ENCODE results near the gene PCGF3.
"Not testable (repeated sequence)": the region's sequence is repeated elsewhere in the genome, so short reads cannot be mapped to it uniquely, and the experiment has no call there.

Gene PCGF3

DNA sequence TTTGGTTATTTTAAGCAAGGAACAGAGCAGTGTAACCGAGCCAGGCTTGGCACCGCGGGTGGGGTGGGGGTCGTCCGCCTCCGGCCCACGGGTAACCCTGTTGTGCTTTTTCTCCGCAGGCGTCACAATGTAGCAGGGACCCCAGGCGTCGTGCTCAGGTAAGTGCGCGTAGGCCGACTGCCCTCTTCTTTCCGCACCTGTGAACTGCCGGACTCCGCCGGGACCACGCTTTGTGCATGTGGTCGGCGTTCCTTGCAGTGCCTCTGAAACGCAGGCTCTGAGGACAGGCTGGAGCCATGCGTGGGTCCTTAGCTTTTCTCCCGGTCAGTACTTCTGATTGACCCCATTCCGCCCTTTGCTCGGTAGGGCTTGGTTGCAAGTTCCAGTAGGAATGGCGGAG lies 24.9 kb downstream of the PCGF3 start:
- Mint-ChIP-seq H3K4me3 (no peak overlapping the region), H3K27me3 (no peaks in the 10 kb centered on the region), H3K36me3 (peaks cover 2% of the 10 kb centered on the region), H3K4me1 (ENCODE audit: low read depth) (peaks cover 6% of the 10 kb centered on the region), H3K9me3 (ENCODE audit: low read depth) (no peaks in the 10 kb centered on the region), H3K27ac (no peak overlapping the region)

GRCh38 chr4:730946-731904 lies 25.6 kb downstream of the PCGF3 start:
- H3K27me3 Mint-ChIP-seq; H3K36me3 Mint-ChIP-seq; H3K4me1 Mint-ChIP-seq (ENCODE audit: low read depth): not testable (repeated sequence)

GRCh38 chr4:731954-732353 lies 26.3 kb downstream of the PCGF3 start:
- not testable (repeated sequence) for H3K4me1 Mint-ChIP-seq (ENCODE audit: low read depth); H3K9me3 Mint-ChIP-seq (ENCODE audit: low read depth); H3K27ac Mint-ChIP-seq; H3K36me3 Mint-ChIP-seq; H3K4me3 Mint-ChIP-seq; H3K27me3 Mint-ChIP-seq

More at GRCh38 chr4:730946-731904, 25.6 kb downstream of the PCGF3 start:
- not testable (repeated sequence) for H3K27ac Mint-ChIP-seq; H3K4me3 Mint-ChIP-seq; H3K9me3 Mint-ChIP-seq (ENCODE audit: low read depth)

DNA sequence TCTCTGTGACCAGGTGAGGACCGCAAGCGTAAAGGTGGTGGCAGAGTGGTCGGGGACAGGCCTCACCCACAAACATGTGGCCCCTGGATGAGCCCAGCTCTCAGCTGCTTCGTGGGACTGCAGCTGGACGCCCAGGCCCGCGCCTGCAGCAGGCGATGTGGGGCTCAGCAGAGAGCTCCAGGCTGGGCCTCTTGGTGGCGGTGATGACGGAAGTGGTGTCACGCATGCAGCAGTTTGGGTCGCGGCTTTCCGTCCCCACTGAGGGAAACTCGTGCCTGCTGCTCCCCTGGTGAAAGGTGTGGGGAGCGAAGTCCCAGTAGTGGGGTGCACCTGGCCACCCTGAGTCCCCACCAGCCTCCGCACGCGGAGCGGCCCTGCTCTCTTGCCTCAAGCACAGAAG lies 26.9 kb downstream of the PCGF3 start:
- Mint-ChIP-seq H3K27me3 (no peaks in the 10 kb centered on the region), H3K4me1 (ENCODE audit: low read depth) (peaks cover 2% of the 10 kb centered on the region), H3K4me3 (no peak overlapping the region), H3K27ac (no peak overlapping the region), H3K9me3 (ENCODE audit: low read depth) (no peaks in the 10 kb centered on the region), H3K36me3 (peaks cover 2% of the 10 kb centered on the region)

GRCh38 chr4:732911-733630 lies 27.4 kb downstream of the PCGF3 start:
- Mint-ChIP-seq H3K27ac (no peak overlapping the region), H3K4me1 (ENCODE audit: low read depth) (no peaks in the 10 kb centered on the region), H3K36me3 (peaks cover 2% of the 10 kb centered on the region), H3K27me3 (no peaks in the 10 kb centered on the region), H3K4me3 (no peak overlapping the region), H3K9me3 (ENCODE audit: low read depth) (no peaks in the 10 kb centered on the region)

- no peaks in the 10 kb centered on the region for H3K4me1 Mint-ChIP-seq (ENCODE audit: low read depth)
- H3K4me3 Mint-ChIP-seq: no peak overlapping the region
- no peaks in the 10 kb centered on the region for H3K27me3 Mint-ChIP-seq
- H3K27ac Mint-ChIP-seq: no peak overlapping the region
- H3K9me3 Mint-ChIP-seq (ENCODE audit: low read depth): no peaks in the 10 kb centered on the region
- H3K36me3 Mint-ChIP-seq: peaks cover 2% of the 10 kb centered on the region
Observed at GRCh38 chr4:733631-733980, 28.0 kb downstream of the PCGF3 start.

DNA sequence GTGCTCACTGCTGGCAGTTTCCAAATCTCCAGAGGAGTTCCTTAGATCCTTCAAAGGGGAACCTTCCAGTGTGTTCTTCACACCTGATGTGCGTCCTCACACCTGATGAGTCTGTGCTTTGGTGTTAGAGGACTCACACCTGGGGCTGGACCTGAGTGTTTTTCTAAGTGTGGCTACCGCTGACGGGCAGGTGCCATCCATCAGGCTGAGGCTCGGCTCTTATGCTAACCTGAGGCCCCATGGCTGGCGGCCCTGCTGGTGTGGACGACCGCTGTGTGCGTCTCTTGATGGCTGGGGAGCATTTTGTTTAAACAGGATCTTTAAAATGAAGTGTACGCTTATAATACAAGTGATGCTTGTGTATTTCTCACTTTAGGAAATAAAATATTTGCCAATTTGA lies 28.4 kb downstream of the PCGF3 start:
- peaks cover 2% of the 10 kb centered on the region for H3K36me3 Mint-ChIP-seq
- no peak overlapping the region for H3K4me3 Mint-ChIP-seq

DNA sequence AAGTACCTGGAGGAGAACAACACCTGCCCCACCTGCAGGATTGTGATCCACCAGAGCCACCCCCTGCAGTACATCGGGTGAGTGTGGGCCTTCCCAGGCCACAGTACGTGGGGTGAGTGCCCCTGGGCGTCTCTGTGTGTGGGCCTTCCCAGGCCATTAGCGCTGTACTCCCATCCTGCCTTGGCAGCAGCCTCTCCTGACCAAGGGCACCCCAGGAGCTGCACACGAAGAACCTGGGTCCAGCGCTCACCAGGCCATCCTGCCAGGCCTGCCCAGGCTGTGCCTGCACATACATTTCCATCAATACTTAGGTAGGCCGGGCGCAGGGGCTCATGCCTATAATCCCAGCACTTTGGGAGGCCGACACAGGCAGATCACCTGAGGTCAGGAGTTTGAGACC lies 29.3 kb downstream of the PCGF3 start:
- no peaks in the 10 kb centered on the region for H3K9me3 Mint-ChIP-seq (ENCODE audit: low read depth)
- H3K4me1 Mint-ChIP-seq (ENCODE audit: low read depth): no peaks in the 10 kb centered on the region
- H3K4me3 Mint-ChIP-seq: no peak overlapping the region
- no peak overlapping the region for H3K27ac Mint-ChIP-seq
- peaks cover 2% of the 10 kb centered on the region for H3K36me3 Mint-ChIP-seq
- no peaks in the 10 kb centered on the region for H3K27me3 Mint-ChIP-seq

More for the DNA sequence above, 28.4 kb downstream of the PCGF3 start:
- H3K4me1 Mint-ChIP-seq (ENCODE audit: low read depth): no peaks in the 10 kb centered on the region
- H3K27me3 Mint-ChIP-seq: no peaks in the 10 kb centered on the region
- no peaks in the 10 kb centered on the region for H3K9me3 Mint-ChIP-seq (ENCODE audit: low read depth)
- no peak overlapping the region for H3K27ac Mint-ChIP-seq

- no peak overlapping the region for H3K27ac Mint-ChIP-seq
- H3K4me3 Mint-ChIP-seq: no peak overlapping the region
- no peaks in the 10 kb centered on the region for H3K27me3 Mint-ChIP-seq
- H3K9me3 Mint-ChIP-seq (ENCODE audit: low read depth): no peaks in the 10 kb centered on the region
- H3K36me3 Mint-ChIP-seq: peaks cover 2% of the 10 kb centered on the region
- no peaks in the 10 kb centered on the region for H3K4me1 Mint-ChIP-seq (ENCODE audit: low read depth)
Observed at GRCh38 chr4:735583-735982, 30.0 kb downstream of the PCGF3 start.

DNA sequence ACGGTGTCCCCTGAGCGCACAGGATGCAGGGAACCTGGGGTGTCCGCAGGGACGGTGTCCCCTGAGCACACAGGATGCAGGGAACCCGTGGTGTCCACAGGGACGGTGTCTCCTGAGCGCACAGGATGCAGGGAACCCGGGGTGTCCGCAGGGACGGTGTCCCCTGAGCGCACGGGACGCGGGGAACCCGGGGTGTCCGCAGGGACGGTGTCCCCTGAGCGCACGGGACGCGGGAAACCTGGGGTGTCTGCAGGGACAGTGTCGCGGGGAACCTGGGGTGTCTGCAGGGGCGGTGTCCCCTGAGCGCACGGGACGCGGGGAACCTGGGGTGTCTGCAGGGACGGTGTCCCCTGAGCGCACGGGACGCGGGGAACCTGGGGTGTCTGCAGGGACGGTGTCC lies 30.9 kb downstream of the PCGF3 start:
- H3K9me3 Mint-ChIP-seq (ENCODE audit: low read depth); H3K36me3 Mint-ChIP-seq; H3K4me1 Mint-ChIP-seq (ENCODE audit: low read depth); H3K27me3 Mint-ChIP-seq; H3K27ac Mint-ChIP-seq; H3K4me3 Mint-ChIP-seq: not testable (repeated sequence)

- Mint-ChIP-seq H3K4me1 (ENCODE audit: low read depth) (no peaks in the 10 kb centered on the region), H3K27ac (no peak overlapping the region), H3K4me3 (no peak overlapping the region), H3K27me3 (no peaks in the 10 kb centered on the region), H3K9me3 (ENCODE audit: low read depth) (no peaks in the 10 kb centered on the region), H3K36me3 (no peaks in the 10 kb centered on the region)
Observed at GRCh38 chr4:738781-739280, 33.2 kb downstream of the PCGF3 start.

DNA sequence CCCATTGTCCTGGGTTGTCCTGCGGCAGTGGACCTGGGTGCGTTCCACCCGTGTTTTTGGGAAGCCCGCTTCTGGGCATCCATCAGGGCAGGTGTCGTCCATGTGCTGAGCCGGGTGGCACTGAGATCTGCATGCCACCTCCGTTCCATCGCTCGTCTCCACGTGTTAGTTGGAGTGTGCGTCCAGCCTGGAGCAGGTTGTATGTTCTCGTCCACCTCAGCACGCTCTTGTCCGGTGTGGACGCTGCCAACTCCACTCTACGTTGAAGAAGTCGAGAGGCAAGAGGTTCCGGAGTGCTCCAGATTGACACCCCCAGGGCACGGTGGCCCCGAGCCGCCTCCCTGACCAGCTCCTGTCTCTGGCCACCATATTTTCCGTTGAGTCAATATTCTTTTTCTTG lies 33.9 kb downstream of the PCGF3 start:
- Mint-ChIP-seq H3K9me3 (ENCODE audit: low read depth) (no peaks in the 10 kb centered on the region), H3K4me3 (no peak overlapping the region), H3K36me3 (no peaks in the 10 kb centered on the region), H3K4me1 (ENCODE audit: low read depth) (no peaks in the 10 kb centered on the region), H3K27me3 (no peaks in the 10 kb centered on the region), H3K27ac (no peak overlapping the region)

GRCh38 chr4:740011-740410 lies 34.4 kb downstream of the PCGF3 start:
- no peaks in the 10 kb centered on the region for H3K36me3 Mint-ChIP-seq
- H3K27ac Mint-ChIP-seq: no peak overlapping the region
- no peak overlapping the region for H3K4me3 Mint-ChIP-seq
- H3K9me3 Mint-ChIP-seq (ENCODE audit: low read depth): no peaks in the 10 kb centered on the region
- no peaks in the 10 kb centered on the region for H3K27me3 Mint-ChIP-seq
- no peaks in the 10 kb centered on the region for H3K4me1 Mint-ChIP-seq (ENCODE audit: low read depth)

- no peaks in the 10 kb centered on the region for H3K9me3 Mint-ChIP-seq (ENCODE audit: low read depth)
- no peaks in the 10 kb centered on the region for H3K36me3 Mint-ChIP-seq
- no peaks in the 10 kb centered on the region for H3K4me1 Mint-ChIP-seq (ENCODE audit: low read depth)
- no peaks in the 10 kb centered on the region for H3K27me3 Mint-ChIP-seq
- no peak overlapping the region for H3K4me3 Mint-ChIP-seq
- H3K27ac Mint-ChIP-seq: no peak overlapping the region
Observed at GRCh38 chr4:740656-741282, 35.1 kb downstream of the PCGF3 start.

GRCh38 chr4:742096-742741 lies 36.6 kb downstream of the PCGF3 start:
- no peaks in the 10 kb centered on the region for H3K9me3 Mint-ChIP-seq (ENCODE audit: low read depth)
- no peak overlapping the region for H3K27ac Mint-ChIP-seq
- no peaks in the 10 kb centered on the region for H3K4me1 Mint-ChIP-seq (ENCODE audit: low read depth)
- H3K36me3 Mint-ChIP-seq: no peaks in the 10 kb centered on the region
- H3K4me3 Mint-ChIP-seq: no peak overlapping the region
- H3K27me3 Mint-ChIP-seq: no peaks in the 10 kb centered on the region

All from activated naive CD8-positive, alpha-beta T cell (primary cell).